Activated CD4-positive, alpha-beta T cell treated with anti-CD3 and anti-CD28 coated beads, Interleukin-2, amount 10 ng/mL, durations not matched to agents 24 days and 14 days (primary cell): ENCODE results near the gene TCL1B. TPM values are rescaled to one million over a fixed set of nuclear protein-coding genes. Genes with fewer than 3 reads are reported as not detected.
"Not testable (repeated sequence)": the region's sequence is repeated elsewhere in the genome, so short reads cannot be mapped to it uniquely, and the experiment has no call there.

ENCODE experiments used
- DNase-seq: peaks from one replicate; pipeline ENCODE4 v3.0.0; 2022
- H3K27ac Mint-ChIP-seq: one replicate; pipeline ENCODE4 v1.8.0; 2022; ENCODE audit warnings: mild to moderate bottlenecking, mixed read lengths
- H3K27me3 Mint-ChIP-seq: one replicate; pipeline ENCODE4 v1.8.0; 2022; ENCODE audit warnings: mixed read lengths
- H3K36me3 Mint-ChIP-seq: one replicate; pipeline ENCODE4 v1.8.0; 2022; ENCODE audit warnings: low read depth, mild to moderate bottlenecking, mixed read lengths
- H3K4me1 Mint-ChIP-seq: one replicate; pipeline ENCODE4 v1.8.0; 2021; ENCODE audit warnings: mixed read lengths
- H3K4me3 Mint-ChIP-seq: one replicate; pipeline ENCODE4 v1.8.0; 2022; ENCODE audit warnings: mild to moderate bottlenecking, moderate library complexity, mixed read lengths
- H3K9me3 Mint-ChIP-seq: one replicate; pipeline ENCODE4 v1.8.0; 2021; ENCODE audit warnings: mixed read lengths
- intact Hi-C: fragments of 100-400 bp; cut with micrococcal nuclease; formaldehyde crosslinking; loops from one replicate; pipeline ENCODE4 v1.15.1; 2023
- total RNA-seq: library from RNA; stranded (reverse); gene quantifications from 2 replicates; pipeline ENCODE4 v1.2.3, GENCODE V29; 2022

TCL1B gene
- total RNA-seq, 1 donor from 2014 or later: not detected

- no peak overlapping the region for H3K27ac Mint-ChIP-seq
- peaks cover 5% of the 10 kb centered on the region for H3K27me3 Mint-ChIP-seq
- no peak overlapping the region for H3K4me3 Mint-ChIP-seq
- no peaks in the 10 kb centered on the region for H3K9me3 Mint-ChIP-seq
- intact Hi-C loops: no loop called here
- H3K4me1 Mint-ChIP-seq: peaks cover 5% of the 10 kb centered on the region
- no peak for DNase-seq
- no peaks in the 10 kb centered on the region for H3K36me3 Mint-ChIP-seq
Measured at GRCh38 chr14:95660651-95661515, 25.3 kb upstream of the TCL1B start.

- H3K4me3 Mint-ChIP-seq: no peak overlapping the region
- no peak overlapping the region for H3K27ac Mint-ChIP-seq
- H3K9me3 Mint-ChIP-seq: no peaks in the 10 kb centered on the region
- no peaks in the 10 kb centered on the region for H3K36me3 Mint-ChIP-seq
- peaks cover 5% of the 10 kb centered on the region for H3K27me3 Mint-ChIP-seq
- peaks cover 5% of the 10 kb centered on the region for H3K4me1 Mint-ChIP-seq
- intact Hi-C loops: no loop called here
- no peak for DNase-seq
Measured at GRCh38 chr14:95662376-95663186, 23.6 kb upstream of the TCL1B start.

GRCh38 chr14:95663226-95663797, 22.9 kb upstream of the TCL1B start:
- peaks cover 5% of the 10 kb centered on the region for H3K4me1 Mint-ChIP-seq
- no peaks in the 10 kb centered on the region for H3K36me3 Mint-ChIP-seq

GRCh38 chr14:95664066-95664465, 22.2 kb upstream of the TCL1B start:
- peaks cover 2% of the 10 kb centered on the region for H3K27me3 Mint-ChIP-seq
- peaks cover 5% of the 10 kb centered on the region for H3K4me1 Mint-ChIP-seq
- H3K9me3 Mint-ChIP-seq: no peaks in the 10 kb centered on the region
- H3K27ac Mint-ChIP-seq: no peak overlapping the region
- DNase-seq: no peak
- no peaks in the 10 kb centered on the region for H3K36me3 Mint-ChIP-seq
- intact Hi-C loops: no loop called here
- H3K4me3 Mint-ChIP-seq: no peak overlapping the region

More at GRCh38 chr14:95663226-95663797, 22.9 kb upstream of the TCL1B start:
- no peak for DNase-seq
- no peak overlapping the region for H3K4me3 Mint-ChIP-seq
- intact Hi-C loops: no loop called here
- H3K9me3 Mint-ChIP-seq: no peaks in the 10 kb centered on the region
- H3K27me3 Mint-ChIP-seq: peaks cover 5% of the 10 kb centered on the region
- no peak overlapping the region for H3K27ac Mint-ChIP-seq

- Mint-ChIP-seq H3K4me3 (no peak overlapping the region), H3K36me3 (no peaks in the 10 kb centered on the region), H3K27ac (no peak overlapping the region), H3K9me3 (no peaks in the 10 kb centered on the region), H3K27me3 (peaks cover 2% of the 10 kb centered on the region), H3K4me1 (peaks cover 5% of the 10 kb centered on the region)
- DNase-seq: no peak
- intact Hi-C loops: no loop called here
Measured at GRCh38 chr14:95664546-95664945, 21.7 kb upstream of the TCL1B start.

GRCh38 chr14:95665530-95665929, 20.7 kb upstream of the TCL1B start:
- DNase-seq, H3K36me3 Mint-ChIP-seq, H3K27ac Mint-ChIP-seq, H3K9me3 Mint-ChIP-seq, H3K27me3 Mint-ChIP-seq, intact Hi-C loops, H3K4me3 Mint-ChIP-seq, H3K4me1 Mint-ChIP-seq: not testable (repeated sequence)

DNA sequence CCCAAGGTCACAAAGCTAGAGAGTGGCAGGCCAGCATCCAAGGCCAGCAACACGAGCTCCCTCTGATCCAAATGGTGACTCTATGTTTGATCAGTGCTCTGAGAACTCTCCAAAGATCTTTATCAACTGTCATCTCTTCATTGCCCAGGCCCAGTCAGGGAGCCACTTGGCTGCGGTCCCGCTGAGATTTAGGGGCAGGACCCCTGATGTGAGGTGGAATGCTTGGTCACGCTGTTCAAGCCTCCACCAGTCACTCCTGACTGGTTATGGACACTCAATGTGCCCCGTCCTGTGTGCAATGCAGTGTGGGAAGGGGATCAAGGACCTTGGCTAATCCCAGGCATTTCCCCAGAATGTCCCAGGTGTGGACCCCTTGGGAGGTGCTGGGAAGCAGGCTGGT, 19.8 kb upstream of the TCL1B start:
- no peak for DNase-seq
- H3K27me3 Mint-ChIP-seq: no peaks in the 10 kb centered on the region
- intact Hi-C loops: no loop called here
- peaks cover 5% of the 10 kb centered on the region for H3K4me1 Mint-ChIP-seq
- no peaks in the 10 kb centered on the region for H3K36me3 Mint-ChIP-seq
- no peaks in the 10 kb centered on the region for H3K9me3 Mint-ChIP-seq
- no peak overlapping the region for H3K4me3 Mint-ChIP-seq
- H3K27ac Mint-ChIP-seq: no peak overlapping the region

DNA sequence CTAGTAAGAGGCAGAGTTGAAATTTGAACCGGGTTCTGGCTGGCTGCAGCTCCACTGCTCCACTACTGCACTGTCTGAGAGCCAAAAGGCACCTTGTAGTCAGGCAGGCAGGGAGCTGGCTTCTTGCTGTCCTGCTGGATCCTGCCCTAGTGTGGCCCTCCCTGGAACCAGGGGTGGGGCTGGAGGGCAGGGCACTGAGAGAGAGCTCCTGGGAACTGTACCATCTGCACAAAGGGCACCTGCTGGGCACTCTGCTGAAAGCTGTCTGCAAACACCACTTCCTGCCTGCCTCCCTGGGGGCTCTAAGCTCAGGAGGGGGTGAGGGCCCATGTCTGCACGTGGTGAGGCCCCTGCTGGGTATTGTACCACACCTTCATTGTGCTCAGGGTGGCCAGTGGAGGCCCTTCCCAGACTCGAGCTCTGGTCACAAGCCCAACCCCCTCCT, 19.0 kb upstream of the TCL1B start:
- Mint-ChIP-seq H3K4me3 (no peak overlapping the region), H3K4me1 (peaks cover 5% of the 10 kb centered on the region), H3K27ac (no peak overlapping the region), H3K27me3 (no peaks in the 10 kb centered on the region), H3K9me3 (no peaks in the 10 kb centered on the region), H3K36me3 (no peaks in the 10 kb centered on the region)
- intact Hi-C loops: no loop called here
- DNase-seq: no peak

GRCh38 chr14:95668235-95668772, 17.9 kb upstream of the TCL1B start:
- no peak for DNase-seq
- Mint-ChIP-seq H3K4me1 (no peaks in the 10 kb centered on the region), H3K4me3 (no peak overlapping the region), H3K9me3 (no peaks in the 10 kb centered on the region), H3K27me3 (no peaks in the 10 kb centered on the region), H3K27ac (no peak overlapping the region), H3K36me3 (no peaks in the 10 kb centered on the region)
- intact Hi-C loops: no loop called here

- Mint-ChIP-seq H3K4me1 (no peaks in the 10 kb centered on the region), H3K27ac (no peak overlapping the region), H3K9me3 (no peaks in the 10 kb centered on the region), H3K36me3 (no peaks in the 10 kb centered on the region), H3K27me3 (peaks cover 4% of the 10 kb centered on the region), H3K4me3 (no peak overlapping the region)
- no peak for DNase-seq
- intact Hi-C loops: no loop called here
Measured at GRCh38 chr14:95674613-95675012, 11.6 kb upstream of the TCL1B start.

DNA sequence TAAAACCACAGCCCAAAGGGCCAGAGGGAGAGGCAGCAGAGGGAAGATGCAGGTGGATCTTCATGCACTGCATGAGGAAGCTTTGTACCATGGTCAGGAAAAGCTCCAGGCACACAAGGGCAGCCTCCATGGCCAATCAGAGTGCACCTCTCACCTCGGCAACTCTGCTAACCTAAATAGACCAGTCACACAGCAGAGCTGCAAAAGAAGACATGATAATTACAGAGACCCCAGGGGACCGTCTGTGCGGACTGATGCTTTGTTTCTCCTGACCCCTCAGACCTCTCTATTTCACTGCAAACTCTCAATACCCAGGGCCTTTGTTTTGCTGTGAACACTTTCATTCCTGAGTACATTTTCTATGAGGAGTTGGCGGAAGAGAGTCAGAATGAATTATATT, 10.7 kb upstream of the TCL1B start:
- H3K36me3 Mint-ChIP-seq: no peaks in the 10 kb centered on the region
- H3K27me3 Mint-ChIP-seq: peaks cover 4% of the 10 kb centered on the region
- no peaks in the 10 kb centered on the region for H3K9me3 Mint-ChIP-seq
- H3K27ac Mint-ChIP-seq: no peak overlapping the region
- no peak overlapping the region for H3K4me3 Mint-ChIP-seq
- H3K4me1 Mint-ChIP-seq: no peaks in the 10 kb centered on the region
- intact Hi-C loops: no loop called here
- no peak for DNase-seq

- Mint-ChIP-seq H3K36me3 (no peaks in the 10 kb centered on the region), H3K4me3 (no peak overlapping the region), H3K4me1 (no peaks in the 10 kb centered on the region), H3K9me3 (no peaks in the 10 kb centered on the region), H3K27me3 (peaks cover 6% of the 10 kb centered on the region), H3K27ac (no peak overlapping the region)
- no peak for DNase-seq
- intact Hi-C loops: no loop called here
Measured at GRCh38 chr14:95677179-95677835, 8.9 kb upstream of the TCL1B start.

GRCh38 chr14:95679148-95679815, 6.9 kb upstream of the TCL1B start:
- intact Hi-C loops: no loop called here
- Mint-ChIP-seq H3K9me3 (no peaks in the 10 kb centered on the region), H3K4me1 (no peaks in the 10 kb centered on the region), H3K27me3 (peaks cover 11% of the 10 kb centered on the region), H3K36me3 (no peaks in the 10 kb centered on the region), H3K27ac (no peak overlapping the region), H3K4me3 (no peak overlapping the region)
- DNase-seq: no peak
